Left hindlimb (tissue), 1 donor: ENCODE measurements around the gene HOMER3.

Experiments
- DNase-seq: peaks from one replicate; pipeline ENCODE4 v3.0.0-alpha.2; 2018

Gene HOMER3

DNA sequence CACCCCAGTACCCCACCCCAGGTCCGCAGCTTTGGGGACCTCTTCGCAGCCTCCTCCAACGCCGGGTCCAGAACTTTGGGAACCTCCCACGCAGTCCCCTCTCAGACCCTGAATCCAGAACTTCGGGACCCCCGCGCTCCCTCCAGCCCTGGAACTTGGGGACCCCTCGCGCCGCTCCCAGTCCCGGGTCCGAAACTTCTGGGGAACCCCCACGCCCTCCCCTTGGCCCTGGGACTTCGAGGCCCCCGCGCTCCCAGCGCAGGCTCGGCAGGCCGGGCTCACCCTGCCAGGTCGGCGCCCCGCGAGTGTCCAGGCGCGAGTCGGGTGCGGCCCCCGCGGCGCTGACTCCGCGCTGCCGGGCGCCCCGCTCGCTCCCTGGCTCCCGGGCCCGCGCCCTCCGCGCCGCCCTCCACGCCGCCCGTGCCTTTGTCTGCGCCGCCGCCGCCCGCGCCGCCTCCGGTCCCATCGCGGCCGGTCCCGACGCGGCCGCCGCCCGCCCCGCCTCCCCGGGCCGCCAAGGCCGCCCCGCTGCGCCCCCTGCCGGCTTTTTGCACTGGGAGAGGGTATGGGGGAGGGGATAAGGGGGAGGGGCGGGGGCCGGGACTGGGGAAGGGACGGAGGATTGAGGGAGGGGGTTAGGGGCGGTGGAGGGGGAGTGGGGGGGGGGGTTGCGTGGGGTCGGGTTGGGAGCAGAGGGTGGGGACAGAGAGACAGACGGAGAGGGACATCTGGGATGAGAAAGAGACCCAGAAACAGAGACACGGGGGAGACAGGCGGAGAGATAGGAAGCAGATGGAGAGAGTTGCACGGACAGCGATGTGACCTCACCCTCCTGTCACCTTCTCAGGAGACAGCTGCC is at the start of gene HOMER3:
Gene HOMER3, minus strand, starts transcription at position 449 of the 859 bp plus-strand sequence. CDS start 2,235 bp downstream, outside the sequence.
- DNase-seq, result peak; percentile 86

DNA sequence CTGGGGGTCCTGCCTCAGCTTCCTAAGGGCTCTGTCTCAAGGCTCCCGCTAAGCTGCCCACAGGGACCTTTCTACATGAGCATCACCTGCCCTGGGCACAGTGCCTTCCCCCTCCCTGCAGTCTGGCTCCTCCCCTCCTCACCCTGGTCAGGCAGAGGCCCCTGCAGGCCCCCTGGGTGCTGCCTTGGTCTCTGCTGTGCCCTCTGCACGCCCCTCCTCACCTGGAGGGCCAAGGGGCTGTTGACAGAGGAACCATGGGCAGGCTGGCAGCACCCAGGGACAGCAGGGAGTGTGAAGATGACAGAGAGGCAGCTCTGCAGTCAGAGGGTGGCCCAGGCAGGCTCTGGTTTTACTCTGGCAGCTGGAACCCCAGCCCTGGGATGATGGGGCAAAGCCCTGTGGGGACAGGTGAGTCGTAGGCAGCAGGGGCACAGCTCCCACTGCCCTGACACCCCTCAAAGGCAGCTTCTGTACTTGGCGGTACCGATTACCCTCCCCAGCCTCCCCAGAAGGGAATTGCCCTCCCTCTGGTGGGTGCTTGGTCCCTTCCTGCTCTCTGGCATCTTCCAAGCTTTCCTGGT is 49.2 kb upstream of the HOMER3 start:
- no peak for DNase-seq

DNA sequence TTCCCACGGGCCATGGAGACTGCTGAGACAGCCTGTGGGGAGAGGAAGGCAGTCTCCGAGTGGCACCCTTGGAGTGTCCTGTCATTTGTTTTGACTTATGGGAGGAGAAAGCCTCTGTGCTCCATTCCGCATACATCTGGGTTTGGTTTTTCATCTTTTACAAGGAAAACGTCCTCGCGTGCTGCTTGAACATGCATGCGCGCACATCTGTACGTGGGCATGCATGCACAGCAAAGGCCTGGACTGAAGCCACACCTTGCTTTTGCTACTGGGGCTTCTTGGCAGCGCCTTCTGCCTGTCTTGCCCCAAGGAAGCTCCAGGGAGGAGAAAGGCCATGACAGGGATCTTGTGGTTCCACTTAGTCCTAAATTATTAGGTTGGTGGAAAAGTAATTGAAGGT is 48.3 kb upstream of the HOMER3 start:
- DNase-seq, result no peak

- DNase-seq, result no peak
Observed at GRCh38 chr19:18987456-18987855, 46.4 kb upstream of the HOMER3 start.

- DNase-seq, result no peak
Observed at GRCh38 chr19:18985257-18985656, 44.2 kb upstream of the HOMER3 start.

DNA sequence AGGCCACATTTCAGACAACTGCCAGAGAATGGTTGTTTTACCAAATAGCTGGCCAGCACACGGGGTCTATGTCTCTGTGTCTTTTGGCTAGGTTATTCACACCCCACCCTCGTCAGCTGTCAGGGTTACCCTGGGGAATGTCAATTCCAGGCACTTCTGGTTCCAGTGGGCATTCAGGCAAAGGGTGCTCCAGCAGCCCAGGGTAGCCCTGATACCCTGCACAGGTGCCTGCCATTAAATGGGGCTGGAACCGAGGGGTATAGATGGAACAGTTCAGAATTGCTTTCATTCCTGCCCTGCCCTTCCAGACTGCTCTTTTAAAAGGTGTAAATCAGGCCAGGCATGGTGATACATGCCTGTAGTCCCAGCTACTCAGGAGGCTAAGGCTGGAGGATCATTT is 43.2 kb upstream of the HOMER3 start:
- no peak for DNase-seq

- DNase-seq, result no peak
Observed at GRCh38 chr19:18982669-18983068, 41.7 kb upstream of the HOMER3 start.

DNA sequence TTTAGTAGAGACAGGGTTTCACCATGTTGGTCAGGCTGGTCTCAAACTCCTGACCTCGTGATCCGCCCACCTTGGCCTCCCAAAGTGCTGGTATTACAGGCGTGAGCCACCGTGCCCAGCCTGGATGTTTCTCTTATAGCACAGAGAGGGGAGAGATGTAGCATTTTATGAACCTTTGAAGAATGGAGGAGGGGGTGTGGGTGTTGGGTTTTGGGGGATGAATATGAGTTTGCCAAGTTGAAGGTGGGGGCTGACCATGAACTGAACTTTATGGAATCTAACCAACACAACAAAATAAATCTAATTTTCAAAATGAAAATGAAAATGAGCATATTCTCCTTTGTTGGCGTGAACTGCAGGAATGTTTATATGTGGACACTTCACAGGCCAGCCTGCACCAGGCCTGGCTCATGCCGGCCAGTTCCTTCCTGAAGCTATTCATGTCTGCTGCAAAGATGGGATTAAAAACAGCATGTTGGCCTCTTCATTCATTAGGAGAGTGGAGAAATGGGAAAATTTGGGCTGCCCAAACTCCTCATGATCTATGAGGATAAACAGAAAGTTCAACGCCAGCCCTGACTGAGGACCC is 39.5 kb upstream of the HOMER3 start:
- no peak for DNase-seq

- no peak for DNase-seq
Observed at GRCh38 chr19:18978616-18979015, 37.6 kb upstream of the HOMER3 start.

- DNase-seq, result no peak
Observed at GRCh38 chr19:18975869-18976268, 34.9 kb upstream of the HOMER3 start.

GRCh38 chr19:18975011-18975410 is 34.0 kb upstream of the HOMER3 start:
- DNase-seq, result no peak

GRCh38 chr19:18972851-18973250 is 31.8 kb upstream of the HOMER3 start:
- no peak for DNase-seq

- DNase-seq, result no peak
Observed at GRCh38 chr19:18972301-18972811, 31.3 kb upstream of the HOMER3 start.

DNA sequence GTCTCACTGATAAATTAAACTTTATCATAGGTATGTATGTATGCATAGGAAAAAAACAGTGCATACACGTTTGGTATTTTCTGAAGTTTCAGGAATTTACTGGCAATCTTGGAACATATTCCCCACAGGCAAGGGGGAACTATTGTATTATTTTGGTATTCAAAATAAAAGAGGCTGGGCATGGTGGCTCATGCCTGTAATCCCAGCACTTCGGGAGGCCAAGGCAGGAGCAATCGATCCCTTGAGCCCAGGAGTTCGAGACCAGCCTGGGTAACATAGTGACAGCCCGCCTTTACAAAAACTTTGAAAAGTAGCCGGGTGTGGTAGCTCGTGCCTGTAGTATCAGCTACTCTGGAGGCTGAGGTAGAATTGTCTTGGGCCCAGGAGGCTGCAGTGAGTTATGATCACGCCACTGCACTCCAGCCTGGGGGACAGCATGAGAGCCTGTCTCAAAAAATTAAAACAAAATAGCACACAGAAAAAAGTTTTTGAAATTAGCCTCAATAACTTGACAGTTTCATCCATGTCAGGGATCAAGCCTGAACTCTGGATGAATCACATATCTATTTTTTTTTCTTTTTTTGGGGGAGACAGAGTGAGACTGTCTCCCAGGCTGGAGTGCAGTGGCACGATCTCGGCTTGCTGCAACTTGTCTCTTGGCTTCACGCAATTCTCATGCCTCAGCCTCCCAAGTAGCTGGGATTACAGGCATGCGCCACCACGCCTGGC is 29.1 kb upstream of the HOMER3 start:
- DNase-seq, result no peak

DNA sequence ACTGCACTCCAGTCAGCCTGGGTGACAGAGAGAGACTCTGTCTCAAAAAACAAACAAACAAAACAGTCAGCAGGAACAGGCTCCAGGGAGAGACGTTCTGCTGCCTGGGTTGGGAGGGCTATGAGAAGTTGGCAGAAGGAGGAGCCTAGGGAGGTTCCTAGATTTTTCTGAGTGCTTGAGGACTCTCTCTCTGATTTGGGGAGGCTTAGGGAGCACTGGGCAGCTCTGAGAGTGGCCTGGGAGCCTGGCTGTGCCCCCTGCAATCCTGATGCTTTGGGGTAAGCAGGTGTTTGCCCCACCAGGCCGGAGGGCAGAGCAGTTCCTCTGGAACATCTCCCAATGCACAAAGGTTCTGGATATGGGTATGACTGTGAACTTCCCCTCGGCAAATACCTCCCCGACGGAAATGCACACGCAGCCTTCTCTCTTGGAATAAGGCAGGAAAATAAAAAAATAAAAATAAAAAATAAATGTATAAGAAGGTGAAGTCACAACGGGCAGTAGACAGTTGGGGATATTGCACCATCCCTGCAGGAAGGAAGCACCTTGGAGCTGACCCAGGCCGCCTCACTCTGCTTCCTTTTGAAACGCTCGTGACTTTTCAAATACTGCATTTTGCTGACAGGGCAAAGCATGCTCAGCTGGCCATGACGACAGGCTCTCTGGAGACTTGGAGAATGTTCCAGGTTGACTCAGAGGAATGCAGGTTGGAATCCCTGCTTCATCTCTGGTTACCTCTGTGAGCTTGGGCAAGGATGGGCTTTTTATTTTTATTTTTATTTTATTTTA is 26.5 kb upstream of the HOMER3 start:
- peak; percentile 44 for DNase-seq

DNA sequence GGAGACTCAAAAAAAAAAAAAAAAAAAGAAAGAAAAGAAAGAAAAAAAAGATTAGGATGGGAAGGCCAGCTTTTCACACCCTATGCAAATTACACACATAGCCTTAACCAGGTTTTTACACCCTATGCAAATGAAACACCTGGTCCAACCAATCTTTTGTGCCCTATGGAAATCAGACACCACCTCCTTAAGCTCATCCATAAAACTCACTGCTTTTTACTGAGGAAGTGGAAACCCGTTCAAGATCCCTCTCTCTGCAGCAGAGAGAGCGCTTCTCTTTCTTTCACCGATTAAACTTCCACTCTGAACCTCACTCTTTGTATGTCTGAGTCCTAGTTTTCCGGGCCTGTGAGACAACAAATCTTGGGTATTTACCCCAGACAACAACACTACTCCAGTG is 25.3 kb upstream of the HOMER3 start:
- DNase-seq, result no peak

DNA sequence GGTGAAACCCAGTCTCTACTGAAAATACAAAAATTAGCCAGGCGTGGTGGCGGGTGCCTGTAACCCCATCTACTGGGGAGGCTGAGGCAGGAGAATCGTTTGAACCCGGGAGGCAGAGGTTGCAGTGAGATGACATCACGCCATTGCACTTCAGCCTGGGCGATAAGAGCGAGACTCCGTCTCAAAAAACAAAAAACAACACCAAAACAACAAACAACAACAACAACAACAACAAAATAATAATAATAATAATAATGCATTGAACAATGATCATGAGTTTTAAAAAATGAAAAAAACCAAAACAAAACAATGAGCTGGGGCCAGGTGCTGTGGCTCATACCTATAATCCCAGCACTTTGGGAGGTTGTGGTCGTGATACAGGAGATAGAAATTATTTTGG is 23.1 kb upstream of the HOMER3 start:
- no peak for DNase-seq

GRCh38 chr19:18961767-18962620 is 21.0 kb upstream of the HOMER3 start:
- no peak for DNase-seq

GRCh38 chr19:18960370-18960769 is 19.4 kb upstream of the HOMER3 start:
- no peak for DNase-seq

- no peak for DNase-seq
Observed at GRCh38 chr19:18955042-18955441, 14.0 kb upstream of the HOMER3 start.

DNA sequence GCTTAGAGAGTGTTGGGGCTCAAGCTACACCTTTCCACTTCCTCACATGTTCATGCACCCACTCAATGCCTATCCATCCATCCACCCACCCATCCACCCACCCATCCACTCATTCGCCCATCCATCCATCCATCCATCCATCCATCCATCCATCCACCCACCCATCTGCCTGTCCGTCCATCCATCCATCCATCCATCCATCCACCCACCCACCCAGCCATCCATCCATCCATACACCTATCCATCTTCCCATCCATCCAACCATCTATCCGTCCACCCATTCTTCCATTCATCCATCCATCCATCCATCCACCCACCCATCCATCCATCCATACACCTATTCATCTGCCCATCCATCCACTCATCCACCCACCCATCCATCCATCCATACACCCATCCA is 13.1 kb upstream of the HOMER3 start:
- DNase-seq, result no peak
